ENCODE measurements around the gene SEMA6D. TPM values are rescaled to one million over a fixed set of nuclear protein-coding genes. Genes with fewer than 3 reads are reported as not detected.

The SEMA6D gene
- total RNA-seq, 1 experiment from 2014 or later: 15.8 TPM

DNA sequence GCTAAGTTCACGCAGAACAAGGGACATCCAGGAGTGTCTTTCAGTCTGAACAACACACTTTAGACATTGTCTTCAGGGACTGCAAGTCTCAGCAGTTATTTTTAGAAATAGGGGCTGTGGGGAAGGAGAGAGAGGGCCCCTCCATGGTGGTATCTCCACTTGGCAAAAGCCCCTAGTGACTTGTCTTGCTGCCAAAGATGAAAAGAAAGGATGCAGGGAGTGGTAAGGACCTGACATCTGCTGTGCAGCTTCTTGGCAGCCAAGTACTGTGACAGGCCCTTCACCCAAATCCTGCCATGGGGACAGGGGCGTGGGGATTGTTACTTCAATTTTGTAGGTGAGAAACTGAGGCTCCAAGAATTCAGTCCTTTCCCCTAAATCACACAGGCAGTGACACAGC, 21.0 kb upstream of the SEMA6D start:
- Mint-ChIP-seq H3K9me3 (no peaks in the 10 kb centered on the region; a peak in 2 of 5 replicates), H3K4me1 (no peaks in the 10 kb centered on the region), H3K27me3 (ENCODE audit: low read depth) (no peaks in the 10 kb centered on the region), H3K4me3 (no peak overlapping the region), H3K27ac (no peak overlapping the region), H3K36me3 (ENCODE audit: insufficient read depth in 1 of 3, low read depth in 3 of 3) (no peaks in the 10 kb centered on the region)
- no peaks in the 10 kb centered on the region for H3K79me2 ChIP-seq (ENCODE audit: insufficient read depth, low read length)
- H3K14ac ChIP-seq (ENCODE audit: insufficient read depth, low read length): no peak overlapping the region
- H4K8ac ChIP-seq (replicated peaks; ENCODE audit: insufficient read length, low read depth, low read length): no peak overlapping the region
- H2BK20ac ChIP-seq (ENCODE audit: low read depth, low read length, poor library complexity, severe bottlenecking): no peak overlapping the region
- no peaks in the 10 kb centered on the region for H3K27me3 ChIP-seq (ENCODE audit: insufficient read depth, low read length)
- no peaks in the 10 kb centered on the region for H3K79me1 ChIP-seq (ENCODE audit: insufficient read depth, low read depth, low read length, poor library complexity, severe bottlenecking)
- H2AK5ac ChIP-seq (ENCODE audit: insufficient read length, low read length): no peak overlapping the region
- H4K91ac ChIP-seq (ENCODE audit: insufficient read length, low read depth, low read length): no peak overlapping the region
- no peak overlapping the region for H3K56ac ChIP-seq (ENCODE audit: insufficient read length, low read depth, low read length)
- H4K20me1 ChIP-seq (ENCODE audit: control insufficient read depth, insufficient read depth, insufficient read length): no peaks in the 10 kb centered on the region
- no peak overlapping the region for H2BK5ac ChIP-seq (ENCODE audit: insufficient read length, low read length)
- no peaks in the 10 kb centered on the region for H3K4me1 ChIP-seq (ENCODE audit: insufficient read depth, low read length)
- no peak overlapping the region for H2BK12ac ChIP-seq (ENCODE audit: insufficient read length, low read depth, low read length)
- H3K23ac ChIP-seq (ENCODE audit: insufficient read length, low read depth, low read length): no peak overlapping the region
- no peak overlapping the region for H2BK120ac ChIP-seq (ENCODE audit: low read depth, low read length, poor library complexity, severe bottlenecking)
- H2BK15ac ChIP-seq (ENCODE audit: low read depth, low read length): no peak overlapping the region
- H3K4ac ChIP-seq (ENCODE audit: low read depth, low read length): no peak overlapping the region
- no peaks in the 10 kb centered on the region for H3K23me2 ChIP-seq (ENCODE audit: insufficient read length, low read depth, low read length, poor library complexity, severe bottlenecking)
- no peak for DNase-seq
- H3K9ac ChIP-seq (ENCODE audit: extremely low read depth, insufficient read length, low read length): no peak overlapping the region
- no peak overlapping the region for H2AFZ ChIP-seq (ENCODE audit: low read length)
- no peak overlapping the region for H3K27ac ChIP-seq (ENCODE audit: insufficient read length, low read depth, low read length)
- TF ChIP-seq, protein P1, sequence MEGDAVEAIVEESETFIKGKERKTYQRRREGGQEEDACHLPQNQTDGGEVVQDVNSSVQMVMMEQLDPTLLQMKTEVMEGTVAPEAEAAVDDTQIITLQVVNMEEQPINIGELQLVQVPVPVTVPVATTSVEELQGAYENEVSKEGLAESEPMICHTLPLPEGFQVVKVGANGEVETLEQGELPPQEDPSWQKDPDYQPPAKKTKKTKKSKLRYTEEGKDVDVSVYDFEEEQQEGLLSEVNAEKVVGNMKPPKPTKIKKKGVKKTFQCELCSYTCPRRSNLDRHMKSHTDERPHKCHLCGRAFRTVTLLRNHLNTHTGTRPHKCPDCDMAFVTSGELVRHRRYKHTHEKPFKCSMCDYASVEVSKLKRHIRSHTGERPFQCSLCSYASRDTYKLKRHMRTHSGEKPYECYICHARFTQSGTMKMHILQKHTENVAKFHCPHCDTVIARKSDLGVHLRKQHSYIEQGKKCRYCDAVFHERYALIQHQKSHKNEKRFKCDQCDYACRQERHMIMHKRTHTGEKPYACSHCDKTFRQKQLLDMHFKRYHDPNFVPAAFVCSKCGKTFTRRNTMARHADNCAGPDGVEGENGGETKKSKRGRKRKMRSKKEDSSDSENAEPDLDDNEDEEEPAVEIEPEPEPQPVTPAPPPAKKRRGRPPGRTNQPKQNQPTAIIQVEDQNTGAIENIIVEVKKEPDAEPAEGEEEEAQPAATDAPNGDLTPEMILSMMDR (conservative IDR thresholded peaks at IDR 0.05): no peak
- no peak overlapping the region for H3K4me2 ChIP-seq (ENCODE audit: insufficient read depth, insufficient read length, low read length)
- no peaks in the 10 kb centered on the region for H3K9me3 ChIP-seq (ENCODE audit: control insufficient read depth, low read depth, low read length)
- H3K18ac ChIP-seq (ENCODE audit: insufficient read length, low read depth, low read length): no peak overlapping the region
- no peak overlapping the region for H4K5ac ChIP-seq (ENCODE audit: insufficient read length, low read depth, low read length)
- H3T11ph ChIP-seq (ENCODE audit: low read length): no peak overlapping the region
- WGBS (ENCODE audit: extremely low coverage, insufficient read length, low lambda C conversion rate): no CpG with 5 or more reads among the region's 2 CpGs

All from H9 (cell line).